WTC11 (cell line): ENCODE measurements around the gene PALM3.

Experiments
- AFF4 ChIP-seq: sonication (generic); formaldehyde crosslinking; IDR thresholded peaks from 2 replicates; pipeline ENCODE4 v1.8.1; 2023; ENCODE audit warnings: mild to moderate bottlenecking, missing genetic modification reagents, borderline replicate concordance
- CREB1 ChIP-seq: sonication (generic); formaldehyde crosslinking; IDR thresholded peaks from 2 replicates; pipeline ENCODE4 v1.8.0; 2023; ENCODE audit warnings: mild to moderate bottlenecking, missing genetic modification reagents
- ESRRA ChIP-seq: sonication (generic); formaldehyde crosslinking; IDR thresholded peaks from 2 replicates; pipeline ENCODE4 v1.8.1; 2022; ENCODE audit warnings: mild to moderate bottlenecking, missing genetic modification reagents, borderline replicate concordance
- HMGA2 ChIP-seq: fragments of 250-450 bp; sonication (Bioruptor Pico); IDR thresholded peaks from 2 replicates; pipeline ENCODE4 v1.4.0; 2021; ENCODE audit warnings: mild to moderate bottlenecking, moderate library complexity
- MAX ChIP-seq: sonication (generic); formaldehyde crosslinking; IDR thresholded peaks from 2 replicates; pipeline ENCODE4 v1.8.0; 2022; ENCODE audit warnings: mild to moderate bottlenecking, missing genetic modification reagents
- MLX ChIP-seq: sonication (generic); formaldehyde crosslinking; IDR thresholded peaks from 2 replicates; pipeline ENCODE4 v1.8.1; 2023; ENCODE audit warnings: mild to moderate bottlenecking, missing genetic modification reagents, moderate library complexity
- MXD4 ChIP-seq: fragments of 250-450 bp; sonication (Bioruptor Pico); IDR thresholded peaks from 2 replicates; pipeline ENCODE4 v1.8.0; 2021; ENCODE audit warnings: mild to moderate bottlenecking, moderate library complexity, borderline replicate concordance
- TF ChIP-seq, protein P1 (sequence below): fragments of 200-600 bp; IDR thresholded peaks from 2 replicates; pipeline ENCODE4 v1.8.0; 2022; ENCODE audit warnings: antibody characterized with exemption
- TF ChIP-seq, protein P2 (sequence below): sonication (generic); formaldehyde crosslinking; IDR thresholded peaks from 2 replicates; pipeline ENCODE4 v1.8.1; 2023; ENCODE audit warnings: mild to moderate bottlenecking, missing genetic modification reagents, moderate library complexity

GRCh38 chr19:14105680-14106079 lies 43.8 kb upstream of the PALM3 start:
- TF ChIP-seq, protein P1, sequence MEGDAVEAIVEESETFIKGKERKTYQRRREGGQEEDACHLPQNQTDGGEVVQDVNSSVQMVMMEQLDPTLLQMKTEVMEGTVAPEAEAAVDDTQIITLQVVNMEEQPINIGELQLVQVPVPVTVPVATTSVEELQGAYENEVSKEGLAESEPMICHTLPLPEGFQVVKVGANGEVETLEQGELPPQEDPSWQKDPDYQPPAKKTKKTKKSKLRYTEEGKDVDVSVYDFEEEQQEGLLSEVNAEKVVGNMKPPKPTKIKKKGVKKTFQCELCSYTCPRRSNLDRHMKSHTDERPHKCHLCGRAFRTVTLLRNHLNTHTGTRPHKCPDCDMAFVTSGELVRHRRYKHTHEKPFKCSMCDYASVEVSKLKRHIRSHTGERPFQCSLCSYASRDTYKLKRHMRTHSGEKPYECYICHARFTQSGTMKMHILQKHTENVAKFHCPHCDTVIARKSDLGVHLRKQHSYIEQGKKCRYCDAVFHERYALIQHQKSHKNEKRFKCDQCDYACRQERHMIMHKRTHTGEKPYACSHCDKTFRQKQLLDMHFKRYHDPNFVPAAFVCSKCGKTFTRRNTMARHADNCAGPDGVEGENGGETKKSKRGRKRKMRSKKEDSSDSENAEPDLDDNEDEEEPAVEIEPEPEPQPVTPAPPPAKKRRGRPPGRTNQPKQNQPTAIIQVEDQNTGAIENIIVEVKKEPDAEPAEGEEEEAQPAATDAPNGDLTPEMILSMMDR, result no peak
- TF ChIP-seq CREB1 (CRISPR knock-in tag) (no peak), MLX (CRISPR knock-in tag) (no peak), MXD4 (no peak), HMGA2 (CRISPR knock-in tag) (no peak), ESRRA (CRISPR knock-in tag) (no peak), MAX (no peak), AFF4 (CRISPR knock-in tag) (no peak)
- TF ChIP-seq, protein P2, sequence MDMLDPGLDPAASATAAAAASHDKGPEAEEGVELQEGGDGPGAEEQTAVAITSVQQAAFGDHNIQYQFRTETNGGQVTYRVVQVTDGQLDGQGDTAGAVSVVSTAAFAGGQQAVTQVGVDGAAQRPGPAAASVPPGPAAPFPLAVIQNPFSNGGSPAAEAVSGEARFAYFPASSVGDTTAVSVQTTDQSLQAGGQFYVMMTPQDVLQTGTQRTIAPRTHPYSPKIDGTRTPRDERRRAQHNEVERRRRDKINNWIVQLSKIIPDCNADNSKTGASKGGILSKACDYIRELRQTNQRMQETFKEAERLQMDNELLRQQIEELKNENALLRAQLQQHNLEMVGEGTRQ (CRISPR knock-in tag), result no peak
